Peyer's patch (tissue), 4 donors: ENCODE data around the gene TH.

Experiments used
- POLR2A ChIP-seq, 2 donors: fragments of 450-650 bp; IDR thresholded peaks; one replicate each; pipeline ENCODE4 v1.5.1; 2017; ENCODE audit warnings: antibody characterized with exemption in 2 of 2, mild to moderate bottlenecking in 2 of 2, moderate library complexity in 2 of 2
- TF ChIP-seq, protein P1 (sequence below), 6 experiments: fragments of 450-650 bp in 4 of 6; fragments of 200-600 bp in 2 of 6; sonication (generic) in 1 of 6; IDR thresholded peaks; one replicate each; pipeline ENCODE4 v1.5.1; 2017 to 2019; ENCODE audit warnings: antibody characterized with exemption in 6 of 6, mild to moderate bottlenecking in 3 of 6, moderate library complexity in 1 of 6

GRCh38 chr11:2136209-2136951 lies 35.2 kb downstream of the TH start:
- TF ChIP-seq, protein P1, sequence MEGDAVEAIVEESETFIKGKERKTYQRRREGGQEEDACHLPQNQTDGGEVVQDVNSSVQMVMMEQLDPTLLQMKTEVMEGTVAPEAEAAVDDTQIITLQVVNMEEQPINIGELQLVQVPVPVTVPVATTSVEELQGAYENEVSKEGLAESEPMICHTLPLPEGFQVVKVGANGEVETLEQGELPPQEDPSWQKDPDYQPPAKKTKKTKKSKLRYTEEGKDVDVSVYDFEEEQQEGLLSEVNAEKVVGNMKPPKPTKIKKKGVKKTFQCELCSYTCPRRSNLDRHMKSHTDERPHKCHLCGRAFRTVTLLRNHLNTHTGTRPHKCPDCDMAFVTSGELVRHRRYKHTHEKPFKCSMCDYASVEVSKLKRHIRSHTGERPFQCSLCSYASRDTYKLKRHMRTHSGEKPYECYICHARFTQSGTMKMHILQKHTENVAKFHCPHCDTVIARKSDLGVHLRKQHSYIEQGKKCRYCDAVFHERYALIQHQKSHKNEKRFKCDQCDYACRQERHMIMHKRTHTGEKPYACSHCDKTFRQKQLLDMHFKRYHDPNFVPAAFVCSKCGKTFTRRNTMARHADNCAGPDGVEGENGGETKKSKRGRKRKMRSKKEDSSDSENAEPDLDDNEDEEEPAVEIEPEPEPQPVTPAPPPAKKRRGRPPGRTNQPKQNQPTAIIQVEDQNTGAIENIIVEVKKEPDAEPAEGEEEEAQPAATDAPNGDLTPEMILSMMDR (IDR thresholded peaks at IDR 0.05): no peak
- no peak for TF ChIP-seq POLR2A (IDR thresholded peaks at IDR 0.05)
